ENCODE data around the gene DNAJC22. TPM values are rescaled to one million over a fixed set of nuclear protein-coding genes. Genes with fewer than 3 reads are reported as not detected.

The DNAJC22 gene
- total and polyA plus RNA-seq, 2 of the 13 experiments (the other 11 are each of a cell fraction or from before 2014, with no cell fraction given): 25.2 to 31.7 TPM

DNA sequence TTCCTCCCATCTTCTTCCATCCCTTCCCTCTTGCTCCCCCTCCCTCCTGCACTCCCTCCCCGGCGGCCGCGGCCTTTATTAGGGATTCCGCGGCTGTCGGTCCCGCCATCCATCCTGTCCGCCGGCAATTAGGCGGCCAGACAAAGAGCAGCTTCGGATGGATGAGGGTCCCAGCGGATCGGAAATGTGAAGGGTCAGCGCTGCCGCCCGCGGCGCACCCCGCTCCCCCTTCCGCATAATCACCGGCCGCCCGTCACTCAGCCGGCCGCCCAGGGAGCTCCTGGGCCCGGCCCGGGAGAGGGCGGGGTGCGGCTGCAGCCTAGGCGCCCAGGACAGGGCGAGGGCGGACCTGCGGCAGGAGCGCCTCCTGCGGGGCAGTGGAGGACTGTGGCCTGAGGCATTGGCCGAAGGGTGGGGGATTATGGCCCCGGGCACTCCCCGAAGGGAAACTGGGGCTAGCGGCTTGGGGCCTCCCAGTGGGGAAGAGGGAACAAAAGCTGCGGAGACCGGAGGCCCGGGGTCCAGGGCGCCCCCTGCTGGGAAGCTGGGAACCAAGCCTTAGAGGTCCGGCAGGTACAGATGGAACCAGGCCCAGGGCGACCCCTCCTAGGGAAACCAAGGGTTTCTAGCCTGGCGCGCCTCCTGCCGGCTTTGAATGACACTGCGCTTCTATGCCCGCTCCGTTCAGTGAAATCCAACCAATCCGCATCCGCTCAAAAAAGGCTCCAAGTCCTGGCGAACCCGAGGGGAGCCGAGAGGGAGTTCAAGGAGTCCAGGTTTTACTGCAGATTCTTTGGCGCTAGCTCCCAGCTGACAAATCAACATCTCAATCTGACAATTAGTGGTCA lies 4.4 kb upstream of the DNAJC22 start:
- peak overlapping the region; percentile 87 for H3K4me2 ChIP-seq (ENCODE audit: low read depth, low read length)
- no peaks in the 10 kb centered on the region for H3K9me3 ChIP-seq (ENCODE audit: low read length)
- H3K27ac ChIP-seq (ENCODE audit: extremely low read length, insufficient read depth, low read length): no peak overlapping the region
- ChIA-PET POLR2A (interaction anchor here (0.8 to 1.7 kb wide), 5 partner anchors 11 to 399 kb away, joined by 3 to 10 read pairs (median 4); partner anchors contain the start of genes SPATS2, TMBIM6 and TROAP), CTCF (ENCODE audit: low intra/inter-chr PET ratio, low total read pairs) (interaction anchor here (0.8 to 3.7 kb wide), 5 partner anchors 10 to 172 kb away, joined by 3 to 56 read pairs (median 4); no protein-coding TSS in a partner anchor)
- H3K79me2 ChIP-seq (ENCODE audit: insufficient read depth, low read length): no peaks in the 10 kb centered on the region
- DNase-seq (ENCODE audit: low spot score) (peak; percentile 86), FAIRE-seq (peak; percentile 72), ATAC-seq (peak; percentile 72)
- no peaks in the 10 kb centered on the region for H3K36me3 ChIP-seq (replicated peaks in 1 of 2; ENCODE audit: control insufficient read depth in 1 of 2, insufficient read depth in 2 of 2, low read length in 2 of 2)
- in situ Hi-C loops (cut with HindIII; ENCODE audit: extremely low pct_ligation_motif_present, low pct_unique_long_range_greater_than_20kb) (loop anchor here (10.0 kb wide), 1 partner anchor 57 kb away; no protein-coding TSS in a partner anchor), intact Hi-C loops (cut with micrococcal nuclease; ENCODE audit: unreplicated experiment) (loop anchor here (1.0 to 2.0 kb wide), 2 partner anchors 11 to 53 kb away; no protein-coding TSS in a partner anchor)
- H3K9ac ChIP-seq (ENCODE audit: insufficient read depth, low read depth, low read length): no peak overlapping the region
- WGBS (ENCODE audit: low lambda C conversion rate): 4% methylated on average over 25 of the region's 58 CpGs
- BruUV-seq (replicated peaks): no TSS peak
- peak overlapping the region; percentile 38 to 71 (median 58); a peak in 5 of 6 replicates for H3K4me3 ChIP-seq (replicated peaks in 1 of 3; ENCODE audit: insufficient read depth in 1 of 3, low read depth in 2 of 3, low read length in 3 of 3)
- H2AFZ ChIP-seq (ENCODE audit: low read length): no peak overlapping the region
- 0 out of 2 replicates have a peak, but pooled peaks cover 6% of the 10 kb centered on the region for H4K20me1 ChIP-seq (ENCODE audit: insufficient read depth, low read length)
- peaks cover 20 to 90% of the 10 kb centered on the region in 2 experiments; a peak in 4 of 5 replicates for H3K27me3 ChIP-seq (ENCODE audit: control insufficient read depth in 1 of 2, insufficient read depth in 2 of 2, low read length in 2 of 2)
- H3K4me1 ChIP-seq (ENCODE audit: insufficient read depth, low read length): peaks cover 51% of the 10 kb centered on the region
- TF ChIP-seq RAD21 (CRISPR knock-in tag; IDR thresholded peaks at IDR 0.05) (peak; percentile 82), ZNF883 (CRISPR knock-in tag; IDR thresholded peaks at IDR 0.05; ENCODE audit: not compliant biosample characterization) (peak; percentile 69), KAT7 (CRISPR knock-in tag; IDR thresholded peaks at IDR 0.05; ENCODE audit: borderline replicate concordance) (peak; percentile 27; the same call in 1 of the 2 replicates), FOXP1 (IDR thresholded peaks at IDR 0.05) (no peak), FOXP1 (CRISPR knock-in tag; IDR thresholded peaks at IDR 0.05) (no peak), KAT8 (CRISPR knock-in tag; IDR thresholded peaks at IDR 0.05) (peak; percentile 37; the same call in 1 of the 2 replicates), CBFB (CRISPR knock-in tag; IDR thresholded peaks at IDR 0.05) (0 out of 2 replicates have a peak, but pooled peaks have one; percentile 5), GATAD2A (CRISPR knock-in tag; IDR thresholded peaks at IDR 0.05) (peak; percentile 60), PHF8 (CRISPR knock-in tag; IDR thresholded peaks at IDR 0.05) (peak; percentile 43; the same call in 1 of the 2 replicates), SOX5 (CRISPR knock-in tag; IDR thresholded peaks at IDR 0.05; ENCODE audit: borderline replicate concordance) (peak; percentile 21; the same call in 1 of the 2 replicates), SNRNP70 (IDR thresholded peaks at IDR 0.05; ENCODE audit: low read depth, low read length) (no peak), ZNF331 (CRISPR knock-in tag; IDR thresholded peaks at IDR 0.05) (0 out of 2 replicates have a peak, but pooled peaks have one; percentile 25), SKI (IDR thresholded peaks at IDR 0.05; ENCODE audit: partially characterized antibody) (peak; percentile 12)
- TF ChIP-seq, protein P1, sequence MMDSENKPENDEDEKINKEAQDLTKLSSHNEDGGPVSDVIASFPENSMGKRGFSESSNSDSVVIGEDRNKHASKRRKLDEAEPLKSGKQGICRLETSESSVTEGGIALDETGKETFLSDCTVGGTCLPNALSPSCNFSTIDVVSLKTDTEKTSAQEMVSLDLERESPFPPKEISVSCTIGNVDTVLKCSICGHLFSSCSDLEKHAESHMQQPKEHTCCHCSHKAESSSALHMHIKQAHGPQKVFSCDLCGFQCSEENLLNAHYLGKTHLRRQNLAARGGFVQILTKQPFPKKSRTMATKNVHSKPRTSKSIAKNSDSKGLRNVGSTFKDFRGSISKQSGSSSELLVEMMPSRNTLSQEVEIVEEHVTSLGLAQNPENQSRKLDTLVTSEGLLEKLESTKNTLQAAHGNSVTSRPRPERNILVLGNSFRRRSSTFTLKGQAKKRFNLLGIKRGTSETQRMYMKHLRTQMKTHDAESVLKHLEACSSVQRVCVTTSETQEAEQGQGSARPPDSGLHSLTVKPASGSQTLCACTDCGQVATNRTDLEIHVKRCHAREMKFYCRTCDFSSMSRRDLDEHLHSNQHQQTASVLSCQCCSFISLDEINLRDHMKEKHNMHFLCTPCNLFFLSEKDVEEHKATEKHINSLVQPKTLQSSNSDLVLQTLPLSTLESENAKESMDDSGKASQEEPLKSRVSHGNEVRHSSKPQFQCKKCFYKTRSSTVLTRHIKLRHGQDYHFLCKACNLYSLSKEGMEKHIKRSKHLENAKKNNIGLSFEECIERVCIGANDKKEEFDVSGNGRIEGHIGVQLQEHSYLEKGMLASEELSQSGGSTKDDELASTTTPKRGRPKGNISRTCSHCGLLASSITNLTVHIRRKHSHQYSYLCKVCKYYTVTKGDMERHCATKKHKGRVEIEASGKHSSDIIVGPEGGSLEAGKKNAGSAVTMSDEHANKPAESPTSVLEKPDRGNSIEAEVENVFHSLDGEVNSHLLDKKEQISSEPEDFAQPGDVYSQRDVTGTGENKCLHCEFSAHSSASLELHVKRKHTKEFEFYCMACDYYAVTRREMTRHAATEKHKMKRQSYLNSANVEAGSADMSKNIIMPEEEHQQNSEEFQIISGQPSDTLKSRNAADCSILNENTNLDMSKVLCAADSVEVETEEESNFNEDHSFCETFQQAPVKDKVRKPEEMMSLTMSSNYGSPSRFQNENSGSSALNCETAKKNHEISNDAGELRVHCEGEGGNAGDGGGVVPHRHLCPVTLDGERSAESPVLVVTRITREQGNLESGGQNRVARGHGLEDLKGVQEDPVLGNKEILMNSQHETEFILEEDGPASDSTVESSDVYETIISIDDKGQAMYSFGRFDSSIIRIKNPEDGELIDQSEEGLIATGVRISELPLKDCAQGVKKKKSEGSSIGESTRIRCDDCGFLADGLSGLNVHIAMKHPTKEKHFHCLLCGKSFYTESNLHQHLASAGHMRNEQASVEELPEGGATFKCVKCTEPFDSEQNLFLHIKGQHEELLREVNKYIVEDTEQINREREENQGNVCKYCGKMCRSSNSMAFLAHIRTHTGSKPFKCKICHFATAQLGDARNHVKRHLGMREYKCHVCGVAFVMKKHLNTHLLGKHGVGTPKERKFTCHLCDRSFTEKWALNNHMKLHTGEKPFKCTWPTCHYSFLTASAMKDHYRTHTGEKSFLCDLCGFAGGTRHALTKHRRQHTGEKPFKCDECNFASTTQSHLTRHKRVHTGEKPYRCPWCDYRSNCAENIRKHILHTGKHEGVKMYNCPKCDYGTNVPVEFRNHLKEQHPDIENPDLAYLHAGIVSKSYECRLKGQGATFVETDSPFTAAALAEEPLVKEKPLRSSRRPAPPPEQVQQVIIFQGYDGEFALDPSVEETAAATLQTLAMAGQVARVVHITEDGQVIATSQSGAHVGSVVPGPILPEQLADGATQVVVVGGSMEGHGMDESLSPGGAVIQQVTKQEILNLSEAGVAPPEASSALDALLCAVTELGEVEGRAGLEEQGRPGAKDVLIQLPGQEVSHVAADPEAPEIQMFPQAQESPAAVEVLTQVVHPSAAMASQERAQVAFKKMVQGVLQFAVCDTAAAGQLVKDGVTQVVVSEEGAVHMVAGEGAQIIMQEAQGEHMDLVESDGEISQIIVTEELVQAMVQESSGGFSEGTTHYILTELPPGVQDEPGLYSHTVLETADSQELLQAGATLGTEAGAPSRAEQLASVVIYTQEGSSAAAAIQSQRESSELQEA (CRISPR knock-in tag; IDR thresholded peaks at IDR 0.05; ENCODE audit: not compliant biosample characterization): peak; percentile 25
- TF ChIP-seq, protein P2, sequence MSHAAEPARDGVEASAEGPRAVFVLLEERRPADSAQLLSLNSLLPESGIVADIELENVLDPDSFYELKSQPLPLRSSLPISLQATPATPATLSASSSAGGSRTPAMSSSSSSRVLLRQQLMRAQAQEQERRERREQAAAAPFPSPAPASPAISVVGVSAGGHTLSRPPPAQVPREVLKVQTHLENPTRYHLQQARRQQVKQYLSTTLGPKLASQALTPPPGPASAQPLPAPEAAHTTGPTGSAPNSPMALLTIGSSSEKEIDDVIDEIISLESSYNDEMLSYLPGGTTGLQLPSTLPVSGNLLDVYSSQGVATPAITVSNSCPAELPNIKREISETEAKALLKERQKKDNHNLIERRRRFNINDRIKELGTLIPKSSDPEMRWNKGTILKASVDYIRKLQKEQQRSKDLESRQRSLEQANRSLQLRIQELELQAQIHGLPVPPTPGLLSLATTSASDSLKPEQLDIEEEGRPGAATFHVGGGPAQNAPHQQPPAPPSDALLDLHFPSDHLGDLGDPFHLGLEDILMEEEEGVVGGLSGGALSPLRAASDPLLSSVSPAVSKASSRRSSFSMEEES (CRISPR knock-in tag; IDR thresholded peaks at IDR 0.05): 0 out of 2 replicates have a peak, but pooled peaks have one; percentile 28
